Measurements from ENCODE around the gene NEMF. TPM values are rescaled to one million over a fixed set of nuclear protein-coding genes. Genes with fewer than 3 reads are reported as not detected.

The NEMF gene
- total RNA-seq, 2 donors from 2014 or later, result 43.9 to 45.2 TPM

GRCh38 chr14:49768301-49769121, 84.1 kb downstream of the NEMF start:
- Histone ChIP-seq H3K4me1 (peaks cover 0 to 29% of the 10 kb centered on the region in 2 donors), H3K27ac (peak overlapping the region; percentile 98 to 99), H3K9me3 (no peaks in the 10 kb centered on the region), H3K36me3 (peaks cover 5% of the 10 kb centered on the region), H3K4me3 (peak overlapping the region; percentile 94), H3K27me3 (no peaks in the 10 kb centered on the region)
- no peak for TF ChIP-seq CTCF (IDR thresholded peaks at IDR 0.05)
- DNase-seq (ENCODE audit: low spot score), result peak; percentile 65

- H3K27me3 ChIP-seq, result no peaks in the 10 kb centered on the region
- DNase-seq (ENCODE audit: low spot score), result peak; percentile 86
- H3K36me3 ChIP-seq, result peaks cover 5% of the 10 kb centered on the region
- peaks cover 0 to 29% of the 10 kb centered on the region in 2 donors for H3K4me1 ChIP-seq
- TF ChIP-seq CTCF (IDR thresholded peaks at IDR 0.05), result peak; percentile 16 to 57
- peak within 1 kb of the TSS; percentile 98 to 99 for H3K27ac ChIP-seq
- H3K4me3 ChIP-seq, result peak within 1 kb of the TSS; percentile 94
- no peaks in the 10 kb centered on the region for H3K9me3 ChIP-seq
Observed at GRCh38 chr14:49767571-49768300, 84.9 kb downstream of the NEMF start, which contains the start of gene KLHDC2. TSS of gene KLHDC2 (plus strand) at chr14:49768153. CDS start at chr14:49768469, 316 bp downstream.

- Histone ChIP-seq H3K4me1 (peaks cover 0 to 29% of the 10 kb centered on the region in 2 donors), H3K27ac (peak overlapping the region; percentile 98 to 99), H3K27me3 (no peaks in the 10 kb centered on the region), H3K36me3 (peaks cover 5% of the 10 kb centered on the region), H3K9me3 (no peaks in the 10 kb centered on the region), H3K4me3 (peak overlapping the region; percentile 94)
- no peak for DNase-seq (ENCODE audit: low spot score)
- no peak for TF ChIP-seq CTCF (IDR thresholded peaks at IDR 0.05)
Observed at GRCh38 chr14:49767270-49767570, 85.4 kb downstream of the NEMF start.

- no peak for DNase-seq (ENCODE audit: low spot score)
- Histone ChIP-seq H3K4me1 (peaks cover 0 to 29% of the 10 kb centered on the region in 2 donors), H3K9me3 (no peaks in the 10 kb centered on the region), H3K4me3 (peak overlapping the region; percentile 94), H3K27ac (peak overlapping the region; percentile 98 to 99), H3K36me3 (peaks cover 4% of the 10 kb centered on the region), H3K27me3 (no peaks in the 10 kb centered on the region)
- no peak for TF ChIP-seq CTCF (IDR thresholded peaks at IDR 0.05)
Observed at GRCh38 chr14:49766839-49767238, 85.7 kb downstream of the NEMF start.

GRCh38 chr14:49761839-49762551, 90.6 kb downstream of the NEMF start:
- TF ChIP-seq CTCF (IDR thresholded peaks at IDR 0.05), result no peak
- Histone ChIP-seq H3K4me3 (no peak overlapping the region), H3K27ac (no peak overlapping the region), H3K36me3 (no peaks in the 10 kb centered on the region), H3K9me3 (no peaks in the 10 kb centered on the region), H3K27me3 (no peaks in the 10 kb centered on the region), H3K4me1 (peaks cover 0 to 3% of the 10 kb centered on the region in 2 donors)
- no peak for DNase-seq (ENCODE audit: low spot score)
